Stimulated activated CD4-positive, alpha-beta T cell treated with anti-CD3 and anti-CD28 coated beads, TNF-alpha, amount 100 ng/mL, for 24 hours (primary cell): ENCODE measurements around the gene FUBP3.
A peak's percentile ranks its signal among the peaks of the same experiment; 100 is the strongest.

Source experiments
- DNase-seq, 3 experiments: peaks; one replicate each; pipeline ENCODE4 v3.0.0-alpha.2; 2020; ENCODE audit warnings: low read depth in 3 of 3

The FUBP3 gene

DNA sequence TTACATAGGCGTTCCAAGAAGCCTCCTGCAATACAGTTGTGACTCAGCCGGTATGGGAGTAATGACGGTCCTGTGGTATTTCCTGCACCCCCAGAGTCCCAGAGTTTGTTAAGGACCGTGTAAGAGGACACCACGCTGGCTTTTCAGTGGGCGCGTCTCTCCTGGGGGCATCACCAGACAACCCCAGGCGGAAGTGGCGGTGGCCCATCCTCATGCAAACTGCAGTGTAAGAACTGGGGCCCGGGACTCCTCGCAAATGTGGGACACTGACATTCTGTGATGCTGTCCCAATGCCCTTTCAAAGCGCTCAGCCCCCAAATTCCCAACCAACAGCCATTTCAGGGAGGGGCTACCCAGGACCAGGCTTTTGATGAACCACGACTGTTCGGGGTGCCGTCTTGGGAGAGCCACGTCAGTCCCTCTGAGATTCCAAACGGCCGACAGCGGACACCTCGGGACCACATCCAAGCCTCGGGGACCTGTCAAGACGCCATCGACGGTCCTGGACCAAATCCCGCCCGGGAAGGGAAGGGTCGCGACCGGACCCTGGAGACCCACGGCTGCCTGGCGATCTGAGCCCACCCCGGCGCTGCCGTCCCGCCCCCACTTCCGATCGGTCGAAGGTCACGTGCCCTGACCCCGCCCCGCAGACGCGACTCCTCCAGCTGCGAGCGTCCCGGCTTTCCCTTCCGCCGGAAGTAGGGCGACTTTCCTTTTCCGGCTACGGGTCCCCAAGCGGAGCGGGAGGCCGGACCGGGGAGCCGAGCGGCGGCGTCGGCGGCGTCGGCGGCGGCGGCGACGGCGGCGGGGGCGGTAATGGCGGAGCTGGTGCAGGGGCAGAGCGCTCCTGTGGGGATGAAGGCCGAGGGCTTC is at the start of gene FUBP3:
Gene FUBP3, plus strand, starts transcription at position 713 of the 873 bp plus-strand sequence. Its CDS starts 104 bp downstream, at position 817.
- DNase-seq = peak; percentile 84 to 94 (median 88)

- DNase-seq = no peak
Observed at GRCh38 chr9:130530938-130531337, 48.4 kb upstream of the FUBP3 start.

GRCh38 chr9:130531670-130532069 is 47.7 kb upstream of the FUBP3 start:
- no peak for DNase-seq

DNA sequence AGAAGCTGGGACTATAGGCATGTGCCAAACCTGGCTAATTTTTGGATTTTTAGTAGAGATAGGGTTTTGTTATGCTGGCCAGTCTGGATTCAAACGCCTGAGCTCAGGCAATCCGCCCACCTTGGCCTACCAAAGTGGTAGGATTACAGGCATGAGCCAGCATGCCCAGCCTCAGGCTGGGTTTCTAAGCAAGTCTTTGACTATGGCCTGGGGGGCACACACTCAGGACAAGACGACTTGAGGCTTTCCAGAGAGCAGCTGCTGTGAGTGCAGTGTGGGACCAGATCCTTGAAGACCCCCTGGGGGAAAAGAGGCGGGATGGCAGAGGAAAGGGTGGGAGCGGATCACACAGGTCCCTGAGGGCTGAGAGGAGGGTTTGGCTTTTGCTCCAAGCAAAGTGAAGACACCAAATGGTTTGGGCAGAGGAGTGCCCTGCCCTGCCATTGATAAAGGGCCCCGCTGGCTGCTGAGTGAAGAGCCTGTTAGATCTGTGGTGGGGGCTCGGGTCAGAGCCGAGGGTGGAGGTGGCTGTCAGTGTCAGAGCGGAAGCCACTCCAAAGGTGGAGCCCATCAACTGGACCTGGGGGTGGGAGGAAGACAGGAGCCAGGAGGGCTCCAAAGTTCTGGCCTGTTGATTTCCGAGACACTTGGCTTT is 46.8 kb upstream of the FUBP3 start:
- DNase-seq = no peak

DNA sequence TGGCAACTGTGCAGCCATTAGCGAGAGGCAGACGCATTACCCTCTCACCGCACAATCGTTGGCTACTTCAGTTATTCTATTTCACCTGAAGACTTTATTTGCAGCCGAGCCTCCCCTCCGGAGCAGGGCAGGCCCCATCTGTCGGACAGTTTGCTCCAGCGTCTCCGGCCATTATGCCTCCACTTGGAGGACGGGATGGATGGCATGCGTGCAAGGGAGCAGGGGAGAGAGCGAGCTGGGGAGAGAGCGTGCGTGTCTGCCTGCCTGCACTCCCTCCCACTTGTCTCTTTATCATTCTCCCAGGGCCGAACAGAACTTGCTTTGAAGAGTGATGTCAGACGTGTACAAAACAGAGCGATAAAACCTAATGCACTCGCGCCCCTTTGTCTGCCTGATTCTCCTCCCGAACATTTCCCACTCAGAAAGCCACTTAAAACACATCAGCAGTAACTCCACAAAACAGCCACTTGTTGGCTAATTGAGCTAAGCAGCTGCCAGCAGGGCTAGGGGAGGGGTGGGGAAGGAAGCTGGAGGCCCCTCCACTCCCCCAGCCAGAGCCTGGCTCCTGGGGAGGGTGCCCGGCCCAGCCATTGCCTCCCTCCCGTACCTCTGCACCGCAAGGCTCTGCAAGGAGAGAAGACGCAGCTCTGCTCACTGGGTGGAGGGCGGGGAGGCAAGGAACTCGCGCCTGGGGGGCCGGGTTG is 43.4 kb upstream of the FUBP3 start:
- DNase-seq = no peak

GRCh38 chr9:130536701-130537107 is 42.7 kb upstream of the FUBP3 start:
- DNase-seq = no peak

DNA sequence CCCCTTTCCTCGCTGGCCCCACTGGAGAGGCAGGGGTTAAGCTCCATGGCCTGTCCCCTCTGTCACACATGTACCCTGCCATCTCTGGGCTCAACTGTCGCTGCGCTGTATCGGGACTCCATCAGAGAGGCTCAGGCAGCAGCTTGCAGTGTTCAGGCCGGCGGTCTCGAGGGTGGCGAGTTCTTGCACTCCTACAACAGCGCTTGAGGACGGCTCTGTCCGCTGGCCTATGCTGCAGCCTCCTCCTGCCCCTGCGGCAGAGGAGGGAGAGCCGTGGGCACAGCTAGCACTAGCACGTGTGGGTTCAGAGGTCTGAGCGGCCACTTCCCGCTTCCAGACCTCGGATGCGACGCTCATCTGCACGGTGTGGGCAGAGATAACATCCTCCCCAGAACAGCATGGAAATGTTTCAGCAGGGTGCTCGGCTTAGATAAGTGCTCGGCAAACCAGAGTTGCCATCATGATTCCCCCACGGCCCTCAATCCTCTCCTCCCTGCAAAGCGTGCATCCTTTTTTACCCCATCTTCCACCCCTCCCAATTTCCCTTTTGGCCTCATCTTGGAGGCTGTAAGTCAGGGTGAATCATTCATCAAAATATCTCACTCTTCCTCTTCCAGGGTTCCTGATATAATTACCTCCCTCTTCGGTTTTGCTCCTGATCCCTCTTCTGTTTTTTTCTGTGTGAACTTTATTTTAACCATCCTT is 41.9 kb upstream of the FUBP3 start:
- DNase-seq = no peak

DNA sequence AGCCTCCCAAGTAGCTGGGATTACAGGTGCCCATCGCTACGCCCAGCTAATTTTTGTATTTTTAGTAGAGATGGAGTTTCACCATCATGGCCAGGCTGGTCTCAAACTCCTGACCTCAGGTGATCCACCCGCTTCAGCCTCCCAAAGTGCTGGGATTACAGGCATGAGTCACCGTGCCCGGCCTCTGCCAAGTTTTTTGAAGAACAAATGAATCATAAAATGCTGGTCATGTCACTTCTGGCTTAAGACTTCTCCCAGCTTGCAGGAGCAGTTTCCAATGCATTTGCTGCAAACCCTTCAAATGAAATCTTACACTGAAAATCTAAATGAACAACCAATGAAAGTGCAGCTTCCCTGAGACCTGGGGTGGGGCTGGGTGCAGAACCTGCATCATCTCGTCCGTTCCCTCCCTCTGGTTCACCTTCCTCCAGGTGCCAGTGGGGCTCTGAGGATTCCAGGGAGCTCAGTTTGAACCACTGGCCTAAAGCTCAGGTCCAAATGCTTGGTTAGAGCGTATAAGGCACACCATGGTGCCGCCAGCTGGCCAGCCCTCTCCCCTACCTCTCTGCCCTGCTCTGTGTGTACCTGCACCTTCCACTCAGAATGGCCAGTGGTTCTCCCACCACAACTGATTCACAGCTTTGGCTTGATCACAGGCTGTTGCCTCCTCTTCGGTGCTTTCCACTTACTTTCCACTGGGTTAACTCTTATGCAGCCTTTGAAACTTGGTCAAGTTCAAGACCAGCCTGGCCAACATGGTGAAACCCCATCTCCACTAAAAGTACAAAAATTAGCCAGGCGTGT is 39.8 kb upstream of the FUBP3 start:
- DNase-seq = no peak

- no peak for DNase-seq
Observed at GRCh38 chr9:130541533-130541932, 37.8 kb upstream of the FUBP3 start.

DNA sequence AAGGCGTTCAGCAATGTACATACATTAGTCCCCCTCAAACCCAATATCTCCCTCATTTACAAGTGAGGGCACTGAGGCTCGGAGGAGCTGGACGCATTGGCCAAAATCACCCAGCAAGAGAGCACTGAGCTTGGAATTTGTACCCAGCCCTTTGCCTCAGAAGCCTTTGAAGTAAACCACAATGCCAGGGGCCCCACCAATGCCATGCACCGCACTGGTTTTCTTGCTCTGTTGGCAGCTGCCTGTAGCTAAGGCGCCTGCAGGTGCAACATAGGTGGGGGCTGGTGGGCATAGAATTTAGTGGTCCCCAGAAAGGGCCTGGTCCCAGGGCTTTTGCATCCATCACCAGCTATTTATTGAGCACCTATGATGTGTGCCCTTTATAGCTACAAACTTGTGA is 37.3 kb upstream of the FUBP3 start:
- DNase-seq = no peak

- DNase-seq = no peak
Observed at GRCh38 chr9:130542457-130543228, 36.7 kb upstream of the FUBP3 start.

DNA sequence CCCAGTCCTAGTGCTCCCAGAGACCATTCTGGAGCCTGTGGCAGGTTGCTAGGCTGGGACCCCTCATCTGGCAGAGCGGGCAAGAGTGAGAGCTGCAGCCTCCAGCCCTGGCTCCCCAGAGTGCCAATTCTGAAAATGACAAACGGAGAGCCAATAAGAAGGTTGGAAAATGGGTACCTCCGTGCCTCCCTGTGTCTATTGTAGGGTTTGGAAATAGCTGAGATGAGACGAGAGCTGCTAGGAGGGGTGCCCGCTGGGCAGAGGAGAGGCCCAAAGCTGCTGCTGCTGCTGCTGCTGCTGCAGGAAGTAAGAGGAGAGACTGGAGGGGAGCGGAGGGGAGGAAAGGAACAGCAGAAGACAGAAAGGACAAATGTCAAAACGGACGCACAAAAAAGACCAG is 36.0 kb upstream of the FUBP3 start:
- no peak for DNase-seq

DNA sequence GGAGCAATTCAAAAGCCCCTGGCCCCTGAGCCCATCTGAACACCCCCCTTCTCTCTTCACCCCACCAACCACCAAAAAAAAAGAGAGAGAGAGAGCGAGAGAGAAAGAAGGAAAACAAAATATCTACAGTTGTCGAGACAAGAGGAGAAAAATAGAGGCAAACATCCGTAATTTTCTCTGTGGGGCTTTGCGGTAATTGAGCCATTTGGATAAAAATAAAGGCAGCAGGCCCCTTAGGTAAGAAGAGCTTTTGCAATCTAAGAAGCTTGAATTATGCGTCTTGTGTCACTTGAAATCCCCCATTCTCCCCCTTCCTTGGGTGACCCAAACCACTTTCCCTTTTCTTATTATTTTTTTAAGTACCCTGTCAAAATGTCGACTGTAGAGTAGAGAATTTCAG is 35.5 kb upstream of the FUBP3 start:
- no peak for DNase-seq

DNA sequence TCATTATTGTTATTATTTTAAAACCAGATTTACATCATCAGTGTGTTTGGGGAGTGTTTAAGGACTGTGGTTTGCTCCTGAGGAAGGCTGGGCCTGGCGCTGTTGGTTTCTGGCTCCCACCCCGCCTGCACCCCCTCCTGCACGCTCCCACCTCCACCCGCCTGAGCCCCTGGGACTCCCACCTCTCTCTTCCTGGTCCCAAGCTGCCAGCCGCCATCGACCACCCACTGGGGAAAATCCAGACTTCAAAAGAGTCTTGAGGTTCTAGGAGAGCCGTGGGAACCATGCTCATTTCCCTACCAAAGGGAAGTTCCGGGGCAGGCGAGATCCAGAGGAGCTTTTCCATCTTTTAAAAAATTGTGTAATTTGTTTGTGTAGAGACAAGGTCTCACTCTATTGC is 35.0 kb upstream of the FUBP3 start:
- DNase-seq = no peak

DNA sequence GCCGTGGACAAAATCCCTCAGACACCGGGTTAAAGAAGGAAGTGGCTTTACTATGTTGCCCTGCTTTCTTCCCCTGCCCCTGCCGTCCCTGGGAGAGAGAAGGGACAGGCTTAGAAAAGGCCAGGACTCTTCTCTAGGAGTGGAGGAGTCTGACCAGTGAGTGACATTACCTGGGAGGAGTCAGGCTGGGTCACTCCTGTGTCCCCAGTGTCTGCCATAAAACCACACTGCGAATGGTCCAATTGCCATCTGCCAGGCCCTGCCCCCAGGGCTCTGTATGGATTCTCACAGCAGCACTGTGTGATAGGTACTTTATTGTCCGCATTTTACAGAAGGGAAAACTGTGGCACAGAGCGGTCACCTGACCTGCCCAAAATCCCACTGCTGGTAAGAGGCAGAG is 31.3 kb upstream of the FUBP3 start:
- no peak for DNase-seq

DNA sequence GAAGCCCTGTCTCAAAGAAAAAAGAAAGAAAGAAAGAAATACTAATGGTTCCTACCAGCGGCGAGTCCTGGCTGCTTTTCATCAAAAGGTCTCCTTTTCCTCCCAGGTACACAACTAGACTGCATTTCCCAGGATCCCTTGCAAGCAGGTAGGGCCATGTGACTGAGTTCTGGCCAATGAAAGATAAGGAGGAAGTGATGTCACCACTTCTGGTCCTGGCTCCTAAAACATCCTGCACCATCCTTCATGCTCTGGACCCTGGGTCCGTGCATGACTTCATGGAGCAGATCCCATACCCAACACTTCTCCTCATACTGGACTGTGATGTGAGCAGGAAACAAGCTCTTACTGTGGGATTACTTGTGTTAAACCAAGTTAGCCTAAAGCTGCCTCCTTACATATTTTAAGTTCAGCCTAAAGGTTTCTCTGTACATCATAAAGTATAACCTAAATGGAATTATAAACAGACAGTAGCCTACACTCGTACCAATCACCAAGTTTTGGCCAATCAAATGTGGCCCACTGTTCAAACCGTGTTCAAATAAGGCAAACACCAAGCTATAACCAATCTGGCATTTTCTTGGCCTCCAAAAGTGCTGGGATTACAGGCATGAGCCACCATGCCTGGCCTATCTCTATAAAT is 30.2 kb upstream of the FUBP3 start:
- no peak for DNase-seq

DNA sequence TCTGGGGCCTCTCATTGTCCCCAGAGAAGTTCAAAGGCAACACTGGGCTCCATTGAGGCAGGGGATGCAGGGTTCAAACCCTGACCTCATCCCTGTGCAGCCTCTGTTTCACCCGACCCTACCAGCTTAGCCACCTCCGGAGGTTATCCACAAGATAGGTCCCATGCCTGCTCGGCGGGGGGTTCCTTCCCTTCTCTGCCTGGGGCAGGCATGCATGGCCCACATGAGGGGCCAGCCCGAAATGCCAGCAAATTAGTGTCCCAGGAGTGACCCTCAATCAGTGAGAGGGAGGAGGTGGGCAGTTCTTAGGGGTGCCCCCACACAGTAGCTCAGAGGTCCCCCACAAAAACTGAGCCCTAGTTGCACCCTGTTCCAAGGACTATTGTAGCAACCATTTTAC is 24.8 kb upstream of the FUBP3 start:
- DNase-seq = no peak

DNA sequence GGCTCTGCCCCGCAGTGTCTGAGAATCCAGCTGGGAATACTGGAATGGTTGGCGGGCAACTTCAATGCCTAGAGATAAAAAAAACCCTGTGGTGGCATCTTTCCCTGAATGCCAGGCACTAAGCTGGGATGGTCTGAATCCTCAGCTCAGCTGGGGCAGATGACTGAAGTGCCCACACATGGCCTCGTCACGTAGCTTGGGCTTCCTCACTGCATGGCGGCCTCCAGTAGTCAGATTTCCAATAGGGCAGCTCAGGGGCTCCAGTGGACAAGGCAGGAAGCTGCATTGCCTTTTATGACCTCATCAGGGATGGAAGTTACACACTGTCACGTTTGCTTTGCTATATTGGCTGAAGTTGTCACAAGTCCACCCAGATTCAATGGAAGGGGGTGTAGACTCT is 24.3 kb upstream of the FUBP3 start:
- no peak for DNase-seq

GRCh38 chr9:130555968-130556367 is 23.4 kb upstream of the FUBP3 start:
- no peak for DNase-seq
